ENCODE results near the gene GADD45B.
A peak's percentile ranks its signal among the peaks of the same experiment; 100 is the strongest.
"Not testable (repeated sequence)": the region's sequence is repeated elsewhere in the genome, so short reads cannot be mapped to it uniquely, and the experiment has no call there.

GADD45B gene

DNA sequence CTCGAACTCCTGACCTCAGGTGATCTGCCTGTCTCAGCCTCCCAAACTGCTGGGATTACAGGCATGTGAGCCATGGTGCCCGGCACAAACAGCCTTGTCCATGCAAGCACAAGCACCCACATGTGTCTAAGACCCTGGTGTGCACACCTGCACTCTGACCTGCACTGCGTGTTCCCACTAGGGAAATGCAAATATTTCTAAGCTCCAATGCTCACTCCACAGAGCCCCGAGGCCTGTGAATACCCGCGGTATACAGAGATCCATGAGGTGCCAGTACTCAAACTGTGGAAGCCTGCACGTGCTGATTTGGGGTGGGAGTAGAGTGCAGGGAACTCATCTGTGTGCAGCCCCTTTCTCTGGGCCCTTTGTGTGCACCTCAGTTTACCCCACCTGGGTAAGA is 14.7 kb downstream of the GADD45B start:
- DNase-seq, result no peak

DNA sequence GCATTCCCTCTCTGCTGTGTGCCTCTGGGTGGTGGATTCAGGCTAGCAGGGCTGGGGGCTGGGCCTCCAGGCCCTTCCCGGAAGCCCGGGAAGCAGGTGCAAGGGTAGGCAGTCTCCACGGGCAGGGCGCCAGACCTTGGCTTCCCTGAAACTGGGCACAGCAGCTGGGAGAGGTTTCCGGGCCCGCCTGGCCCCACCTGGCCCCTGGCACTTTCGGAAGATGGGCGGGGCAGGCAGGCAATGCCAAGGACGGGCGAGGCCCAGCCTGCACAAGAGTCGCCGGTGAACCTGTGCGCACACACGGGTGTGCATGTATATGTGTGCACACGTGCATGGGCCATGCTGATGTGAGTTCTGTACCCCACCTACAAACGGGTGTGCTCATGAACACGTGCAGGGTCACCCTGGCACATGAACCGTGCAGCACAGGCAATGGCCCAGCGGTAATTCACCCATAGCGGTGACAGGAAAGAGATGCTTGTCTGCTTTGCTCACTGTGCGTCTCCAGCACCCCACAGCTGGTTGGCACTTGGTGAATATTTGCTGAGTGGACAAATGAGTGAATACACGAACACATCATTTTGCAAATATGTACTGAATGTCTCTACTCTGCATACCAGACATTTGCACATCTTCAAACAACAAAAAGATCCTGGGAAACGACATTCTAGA is 15.3 kb downstream of the GADD45B start:
- no peak for DNase-seq

DNA sequence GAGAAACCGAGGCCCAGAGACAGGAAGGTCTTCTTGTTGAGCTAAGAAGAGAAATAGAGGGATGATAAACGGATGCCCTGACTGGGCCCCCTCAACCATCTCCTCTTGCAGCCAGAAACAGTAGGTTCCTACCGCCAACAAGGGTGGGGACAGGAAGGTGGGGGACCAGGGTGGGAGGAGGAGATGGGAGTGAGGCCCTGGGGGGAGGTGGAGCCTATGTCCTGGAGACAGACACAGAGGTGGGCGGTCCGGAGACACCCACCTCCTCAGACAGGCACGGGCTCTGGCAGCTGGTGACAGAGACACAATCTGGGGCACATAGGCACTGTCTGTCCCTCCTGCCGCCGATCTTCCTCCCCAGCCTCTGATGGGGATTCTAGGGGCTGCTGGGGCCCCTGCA is 16.9 kb downstream of the GADD45B start:
- DNase-seq, result no peak

DNA sequence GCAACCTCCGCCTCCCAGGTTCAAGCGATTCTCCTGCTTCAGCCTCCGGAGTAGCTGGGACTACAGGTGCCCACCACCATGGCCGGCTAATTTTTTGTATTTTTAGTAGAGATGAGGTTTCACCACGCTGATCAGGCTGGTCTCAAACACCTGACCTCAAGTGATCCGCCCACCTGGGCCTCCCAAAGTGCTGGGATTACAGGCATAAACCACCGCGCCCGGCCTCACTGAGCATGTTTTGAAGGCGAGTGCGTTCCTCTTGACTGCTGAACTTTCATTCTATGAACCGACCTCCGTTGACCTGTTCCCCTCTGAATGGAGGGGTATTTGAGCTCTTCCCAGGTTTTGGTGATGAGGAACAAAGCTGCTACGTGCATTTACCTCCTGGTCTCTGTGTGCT is 17.5 kb downstream of the GADD45B start:
- not testable (repeated sequence) for DNase-seq

DNA sequence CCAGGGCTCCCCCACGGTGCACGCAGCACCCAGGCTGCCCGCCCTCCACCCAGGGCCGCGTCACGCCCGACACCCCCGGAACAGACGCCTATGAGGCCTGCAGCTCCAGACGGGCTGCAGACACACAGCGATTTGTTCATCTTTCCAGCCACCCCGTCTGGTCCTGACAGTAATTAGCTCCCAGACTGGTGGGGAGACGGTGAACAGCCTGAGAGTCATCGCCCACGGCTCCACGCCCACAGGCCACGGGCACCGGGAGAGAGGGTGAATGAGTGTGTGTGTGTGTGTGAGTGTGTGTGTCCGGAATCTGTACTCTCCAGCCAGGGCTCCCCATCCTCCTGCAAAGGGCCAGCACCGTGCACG is 18.1 kb downstream of the GADD45B start:
- DNase-seq, result no peak

DNA sequence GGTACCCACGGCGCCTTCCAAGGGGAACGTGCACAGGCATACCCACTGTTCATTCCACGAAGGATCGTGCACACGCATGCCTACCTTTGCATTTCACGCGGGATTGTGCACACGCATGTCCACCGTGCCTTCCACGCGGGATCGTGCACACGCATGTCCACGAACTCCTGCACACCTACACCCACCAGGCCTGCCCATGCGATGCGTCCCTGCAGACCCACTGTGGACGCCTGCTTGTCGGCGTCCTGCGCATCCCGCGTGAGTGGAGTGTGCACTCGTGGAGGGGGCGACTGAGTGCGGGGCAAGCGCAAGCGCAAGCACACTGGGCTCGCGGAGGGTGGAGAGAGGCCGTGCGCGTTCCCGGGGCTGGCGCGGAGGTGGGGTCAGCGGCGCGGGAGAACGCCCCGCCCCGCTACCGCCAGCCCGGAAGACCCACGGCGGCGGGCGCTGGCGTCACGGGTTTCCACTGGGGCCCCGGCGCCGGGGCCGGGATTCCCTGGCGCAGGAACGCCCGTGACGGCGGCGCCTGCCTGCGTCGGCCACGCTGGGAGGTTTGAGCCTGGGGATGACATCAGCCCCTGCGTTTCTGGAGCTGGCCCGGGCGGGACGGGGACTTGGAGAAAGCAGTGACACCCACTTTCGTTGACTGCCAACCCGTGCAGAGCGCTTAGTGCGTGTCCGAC is 18.7 kb downstream of the GADD45B start:
- DNase-seq, result no peak

DNA sequence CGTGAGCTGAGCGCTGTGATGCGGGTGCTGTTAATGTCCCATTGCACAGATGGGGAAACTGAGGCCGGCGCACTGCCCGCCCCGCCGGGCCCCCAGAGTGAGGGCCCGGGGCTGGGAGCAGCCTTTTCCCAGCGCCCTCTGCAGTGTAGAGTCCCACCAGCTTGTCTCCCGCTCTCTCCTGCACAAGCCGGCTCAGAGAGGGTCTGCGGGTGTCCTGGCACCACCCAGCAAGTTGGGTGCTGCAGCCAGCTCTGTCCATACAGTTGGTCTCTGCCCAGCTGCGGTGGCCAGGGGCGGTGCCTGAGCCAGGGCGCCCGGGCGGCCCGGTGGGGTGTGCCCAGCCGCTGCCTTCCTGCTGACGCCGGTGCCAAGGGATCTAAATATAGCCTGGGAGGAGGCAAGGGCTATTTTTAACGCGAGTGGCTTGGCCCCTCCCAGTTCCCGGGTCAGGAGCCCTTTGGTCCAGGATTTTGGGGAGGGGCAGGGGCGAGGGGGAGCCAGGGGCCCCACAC is 19.3 kb downstream of the GADD45B start:
- no peak for DNase-seq

DNA sequence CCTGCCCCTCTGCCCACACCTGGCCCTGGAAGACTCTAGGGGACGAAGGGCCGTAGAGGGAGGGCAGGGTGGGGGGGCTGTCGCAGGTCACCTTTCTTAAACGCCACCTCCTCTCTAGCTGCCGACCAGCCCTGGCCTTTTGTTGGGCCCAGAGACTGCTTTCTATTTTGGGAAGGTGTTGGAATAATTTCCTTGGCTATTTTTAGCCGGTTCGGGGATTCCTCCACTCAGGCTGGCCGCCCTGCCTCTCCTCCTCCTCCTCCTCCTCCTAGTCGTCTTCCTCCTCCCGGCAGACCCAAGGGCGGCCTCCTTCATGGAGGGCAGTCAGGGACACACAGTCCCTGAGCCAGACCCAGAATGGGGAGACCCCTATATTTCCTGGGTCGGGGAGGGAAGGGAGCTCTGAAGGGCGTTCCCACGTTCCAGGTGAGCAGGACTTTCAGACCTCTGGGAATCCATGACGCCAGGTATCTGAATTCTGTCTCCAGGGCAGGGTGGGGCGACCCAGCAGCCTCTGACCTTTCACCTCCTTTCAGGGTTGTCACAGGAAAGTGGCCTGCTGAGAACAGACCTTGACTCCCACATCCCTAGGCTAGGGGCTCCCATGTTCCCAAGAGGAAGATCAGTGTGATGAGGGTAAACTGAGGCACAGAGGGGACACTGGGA is 19.9 kb downstream of the GADD45B start:
- no peak for DNase-seq

DNA sequence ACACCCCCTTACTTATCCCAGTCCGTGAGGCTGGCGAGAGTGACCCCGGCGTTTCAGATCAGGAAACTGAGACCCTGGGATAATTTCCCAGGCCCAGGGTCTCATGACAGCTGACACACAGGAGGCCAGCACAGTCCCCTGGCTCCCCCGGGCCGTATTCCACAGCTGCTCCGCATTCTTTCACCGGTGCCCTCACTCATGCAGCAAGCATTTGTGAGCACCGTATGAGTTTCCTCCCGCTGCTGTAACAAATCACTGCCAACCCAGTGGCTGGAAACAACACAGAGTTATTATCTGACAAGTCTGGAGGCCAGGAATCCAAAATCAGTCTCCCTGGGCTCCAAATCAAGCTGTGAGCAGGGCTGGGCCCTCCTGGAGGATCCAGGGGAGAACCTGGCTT is 21.3 kb downstream of the GADD45B start:
- DNase-seq, result no peak

DNA sequence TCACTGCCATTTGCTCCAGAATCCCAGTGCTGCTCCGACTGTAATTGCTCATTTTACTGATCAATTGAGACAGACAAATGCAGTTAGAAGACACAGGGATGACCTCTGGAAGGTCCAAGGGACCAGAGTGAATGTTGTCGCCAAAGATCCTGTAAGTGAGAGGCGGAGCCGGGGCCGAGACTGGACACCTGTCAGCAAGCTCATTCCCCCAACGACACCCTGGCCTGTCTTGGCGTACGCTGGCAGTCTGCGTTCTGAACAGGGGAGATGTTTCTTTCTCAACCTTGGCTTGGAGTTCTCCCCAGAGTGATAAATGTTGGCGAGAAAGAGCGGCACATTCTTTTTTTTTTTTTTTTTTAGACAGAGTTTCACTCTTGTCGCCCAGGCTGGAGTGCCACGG is 24.2 kb downstream of the GADD45B start:
- no peak for DNase-seq

DNA sequence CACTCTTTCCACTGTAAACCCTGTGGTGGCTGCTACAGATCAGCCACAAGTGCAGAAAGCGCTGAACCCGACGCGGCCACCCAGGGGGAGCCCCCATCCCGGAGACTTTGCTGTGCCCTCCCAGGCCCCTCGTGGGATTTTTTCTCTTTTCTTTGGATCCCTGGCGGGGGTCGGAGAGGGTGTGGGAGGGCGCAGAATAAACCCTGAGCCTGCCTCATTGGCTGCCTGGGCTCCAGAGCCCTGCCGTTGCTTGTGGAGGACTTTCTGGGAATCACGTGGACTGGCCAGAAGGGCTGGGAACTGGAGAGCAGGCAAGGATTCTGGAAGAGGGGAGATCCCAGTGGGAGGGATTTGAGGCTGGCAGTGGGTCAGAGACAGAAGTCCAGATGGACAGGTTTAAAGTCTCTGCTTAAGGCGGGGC is 24.9 kb downstream of the GADD45B start:
- DNase-seq, result no peak

DNA sequence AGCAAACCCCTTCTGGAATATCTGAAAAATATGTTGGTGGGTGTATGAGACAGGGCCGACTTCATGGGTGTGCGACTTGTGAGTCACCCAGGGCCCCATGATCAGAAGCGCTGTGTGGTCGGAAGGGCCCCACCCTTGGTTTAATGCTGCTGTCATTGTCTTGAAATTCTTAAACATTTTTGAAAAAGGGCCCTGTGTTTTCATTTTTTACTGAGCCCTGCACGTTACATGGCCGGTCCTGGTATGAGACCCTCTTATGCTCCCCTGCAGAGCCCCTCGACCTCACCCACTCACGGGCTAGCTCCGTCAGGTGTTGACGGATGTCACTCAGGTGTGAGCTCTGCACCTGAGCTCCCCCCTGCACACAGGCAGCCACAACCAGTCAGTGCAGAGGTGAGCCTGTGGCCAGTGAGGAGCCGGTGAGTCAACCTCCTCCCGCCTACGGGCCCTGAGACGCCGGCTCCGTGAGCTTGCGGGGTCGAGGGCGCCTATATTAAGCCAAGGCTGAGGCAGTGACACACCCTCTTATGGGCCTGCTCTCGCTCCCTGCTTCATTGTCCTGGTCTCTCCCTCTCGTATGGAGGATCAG is 27.7 kb downstream of the GADD45B start:
- DNase-seq, result peak; percentile 57

DNA sequence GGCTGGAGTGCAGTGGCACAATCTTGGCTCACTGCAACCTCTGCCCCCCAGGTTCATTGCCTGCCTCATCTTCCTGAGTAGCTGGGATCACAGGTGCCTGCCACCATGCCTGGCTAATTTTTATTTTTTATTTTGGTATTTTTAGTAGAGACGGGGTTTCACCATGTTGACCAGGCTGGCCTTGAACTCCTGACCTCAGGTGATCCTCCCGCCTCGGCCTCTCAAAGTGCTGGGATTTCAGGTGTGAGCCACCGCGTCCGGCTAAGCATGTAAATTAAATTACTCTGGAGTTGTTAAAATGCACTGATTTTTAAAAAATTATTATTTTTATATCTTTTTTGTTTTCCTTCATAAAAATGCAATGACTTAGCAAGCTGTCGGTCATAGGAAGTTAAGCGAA is 30.7 kb downstream of the GADD45B start:
- DNase-seq, result not testable (repeated sequence)

DNA sequence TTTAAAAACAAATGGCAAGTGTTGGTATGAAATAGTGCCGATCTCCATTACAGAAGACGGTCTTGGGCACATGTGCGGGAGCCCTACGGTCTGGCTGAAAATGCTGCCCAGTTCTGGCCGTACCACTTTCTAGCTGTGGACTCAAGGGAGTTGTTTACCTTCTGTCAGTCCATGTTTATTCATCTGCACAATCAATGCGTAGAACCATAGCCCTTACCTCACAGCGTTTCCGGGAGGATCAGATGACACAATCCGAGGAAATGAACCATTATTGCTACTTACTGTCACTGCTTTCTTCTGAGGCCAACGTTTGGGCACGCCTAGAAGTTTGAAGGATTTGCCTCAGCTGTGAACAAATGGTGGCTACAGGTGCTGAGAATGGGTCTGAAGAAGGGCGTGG is 31.2 kb downstream of the GADD45B start:
- DNase-seq, result no peak

DNA sequence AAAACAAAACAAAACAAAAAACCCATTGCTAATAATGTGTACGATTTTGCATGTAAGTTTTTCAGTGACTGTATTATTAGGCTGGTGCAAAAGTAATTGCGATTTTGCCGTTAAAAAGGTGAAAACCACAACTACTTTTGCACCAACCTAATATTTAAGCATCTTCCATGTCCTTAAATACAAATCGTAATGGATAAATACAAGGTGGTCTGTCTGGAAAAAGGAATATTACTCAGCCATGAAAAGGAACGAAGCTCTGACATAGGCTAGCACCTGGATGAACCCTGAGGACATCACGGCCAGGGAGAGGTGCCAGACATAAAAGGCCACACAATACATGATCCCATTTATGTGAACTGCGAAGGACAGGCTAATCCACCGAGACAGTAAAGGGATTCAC is 33.2 kb downstream of the GADD45B start:
- DNase-seq, result no peak

DNA sequence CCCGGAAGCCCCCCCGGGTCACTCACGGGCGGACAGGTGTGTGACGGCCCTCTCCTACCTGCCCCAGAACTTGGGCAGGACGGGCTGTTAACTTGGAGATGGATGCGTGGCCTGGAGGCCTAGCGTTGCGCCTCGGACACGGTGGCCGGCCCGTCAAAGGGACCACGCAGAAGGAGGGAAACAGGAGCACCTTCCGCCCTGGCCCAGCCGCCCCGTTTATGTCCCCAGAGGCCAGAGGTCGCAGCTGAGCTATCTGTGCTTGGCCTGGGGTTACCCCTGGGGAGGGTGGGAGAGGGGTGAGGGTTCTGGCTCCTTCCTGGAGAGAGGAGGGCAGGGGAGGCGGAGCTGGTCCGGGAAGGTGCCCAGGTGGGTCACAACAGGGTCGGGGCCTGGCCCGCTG is 35.6 kb downstream of the GADD45B start:
- no peak for DNase-seq

DNA sequence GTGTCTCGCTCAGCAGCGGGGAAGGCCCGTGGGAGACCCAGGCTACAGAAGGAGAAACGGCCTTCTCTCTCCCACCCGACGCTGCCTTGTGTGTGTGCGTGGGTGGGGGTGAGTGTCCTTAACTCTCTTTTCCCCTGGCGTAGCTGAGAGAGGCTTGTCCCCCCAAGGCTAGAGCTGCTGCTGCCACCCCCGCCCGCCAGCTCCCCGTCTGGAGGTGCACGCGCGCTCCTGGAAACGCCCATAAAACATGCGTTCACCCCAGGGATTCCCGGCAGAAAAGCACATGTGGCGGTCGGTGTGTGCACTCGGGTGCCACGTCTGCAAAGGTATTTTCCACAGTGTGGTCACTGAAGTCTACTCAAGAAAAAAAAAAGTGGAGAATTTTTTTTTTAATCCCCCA is 36.1 kb downstream of the GADD45B start:
- DNase-seq, result no peak

DNA sequence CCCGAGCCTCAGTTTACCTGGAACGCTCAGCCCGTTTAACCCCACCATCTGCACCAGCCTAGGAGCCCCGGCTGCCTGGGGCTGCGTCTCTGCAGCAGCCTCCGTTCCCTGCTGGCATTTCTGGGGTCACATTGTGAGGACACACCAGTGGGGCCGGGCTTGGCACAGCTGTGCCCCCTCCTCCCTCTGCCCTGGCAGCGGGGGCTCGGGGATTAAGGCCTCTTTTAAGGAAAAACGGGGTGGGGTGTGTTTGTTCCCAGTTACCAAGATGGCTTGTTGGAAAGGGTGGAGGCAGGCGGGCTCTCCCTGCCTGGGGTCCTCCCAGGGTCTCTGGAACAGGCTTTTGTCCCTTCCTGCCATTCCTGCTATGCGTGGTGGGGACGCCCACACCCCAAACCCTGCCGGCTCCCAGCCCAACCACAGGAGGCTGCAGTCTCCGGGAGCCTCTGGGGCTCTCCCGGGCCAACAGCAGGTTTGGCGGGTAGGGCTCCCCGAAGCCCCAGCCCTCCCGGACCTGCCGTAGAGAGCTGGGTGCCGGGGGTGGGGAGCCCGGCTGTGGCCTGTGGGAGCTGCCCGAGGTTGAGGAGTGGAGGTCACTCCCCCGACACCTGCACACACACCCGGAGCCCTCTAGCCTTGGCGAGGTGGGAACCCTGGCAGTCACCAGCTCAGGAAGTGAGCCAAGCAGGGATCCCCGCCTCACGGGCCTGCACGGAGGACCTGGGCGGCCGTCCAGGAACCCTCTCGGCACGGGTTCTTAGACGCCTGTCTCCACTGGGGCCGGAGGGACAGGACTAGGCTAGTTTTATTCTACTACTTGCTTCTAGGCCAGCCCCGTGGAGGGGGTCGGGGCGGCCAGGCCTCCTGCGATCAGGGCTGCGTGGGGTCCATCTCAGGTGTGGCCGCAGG is 36.9 kb downstream of the GADD45B start:
- DNase-seq, result no peak

DNA sequence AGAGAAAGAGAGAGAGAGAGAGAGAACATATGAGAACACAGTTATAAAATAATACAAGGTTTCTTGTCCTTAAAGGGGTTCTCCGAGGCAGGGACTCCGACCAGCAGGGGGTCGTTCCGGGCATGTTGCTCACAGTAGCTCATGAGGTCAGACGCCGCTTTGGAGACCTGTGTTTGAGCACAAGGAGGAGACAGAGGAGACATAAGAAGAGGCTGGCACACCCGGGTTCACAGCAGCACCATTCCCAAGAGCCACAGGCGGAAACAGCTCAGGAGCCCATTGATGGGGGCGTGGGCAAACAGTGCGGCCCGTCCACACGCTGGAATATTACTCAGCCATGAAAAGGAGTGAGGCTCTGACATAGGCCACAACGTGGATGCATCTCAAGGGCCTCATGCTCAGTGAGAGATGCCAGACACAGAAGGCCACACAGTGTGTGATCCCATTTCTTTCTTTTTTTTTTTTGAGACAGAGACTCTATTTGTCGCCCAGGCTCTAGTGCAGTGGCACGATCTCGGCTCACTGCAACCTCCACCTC is 39.1 kb downstream of the GADD45B start:
- no peak for DNase-seq

DNA sequence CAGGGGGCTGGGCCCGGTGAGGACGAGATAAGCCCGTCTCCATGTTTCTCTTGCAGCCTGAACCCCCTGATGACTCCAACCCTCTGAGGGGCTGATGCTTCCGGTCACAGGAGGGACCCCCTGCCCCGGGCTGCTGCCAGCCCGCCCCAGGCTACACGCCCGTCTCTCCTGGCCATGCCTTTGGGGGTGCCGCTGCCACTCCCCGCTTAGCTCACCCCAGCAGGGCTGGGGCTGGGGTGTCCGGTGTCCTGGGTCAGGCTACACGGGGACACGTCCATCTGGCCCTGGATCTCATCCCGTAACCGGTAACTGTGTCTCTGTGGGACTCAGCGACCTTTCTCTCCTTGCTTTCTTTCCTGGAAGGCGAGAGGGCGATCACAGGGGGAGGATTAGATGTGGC is 40.8 kb downstream of the GADD45B start:
- DNase-seq, result no peak

DNA sequence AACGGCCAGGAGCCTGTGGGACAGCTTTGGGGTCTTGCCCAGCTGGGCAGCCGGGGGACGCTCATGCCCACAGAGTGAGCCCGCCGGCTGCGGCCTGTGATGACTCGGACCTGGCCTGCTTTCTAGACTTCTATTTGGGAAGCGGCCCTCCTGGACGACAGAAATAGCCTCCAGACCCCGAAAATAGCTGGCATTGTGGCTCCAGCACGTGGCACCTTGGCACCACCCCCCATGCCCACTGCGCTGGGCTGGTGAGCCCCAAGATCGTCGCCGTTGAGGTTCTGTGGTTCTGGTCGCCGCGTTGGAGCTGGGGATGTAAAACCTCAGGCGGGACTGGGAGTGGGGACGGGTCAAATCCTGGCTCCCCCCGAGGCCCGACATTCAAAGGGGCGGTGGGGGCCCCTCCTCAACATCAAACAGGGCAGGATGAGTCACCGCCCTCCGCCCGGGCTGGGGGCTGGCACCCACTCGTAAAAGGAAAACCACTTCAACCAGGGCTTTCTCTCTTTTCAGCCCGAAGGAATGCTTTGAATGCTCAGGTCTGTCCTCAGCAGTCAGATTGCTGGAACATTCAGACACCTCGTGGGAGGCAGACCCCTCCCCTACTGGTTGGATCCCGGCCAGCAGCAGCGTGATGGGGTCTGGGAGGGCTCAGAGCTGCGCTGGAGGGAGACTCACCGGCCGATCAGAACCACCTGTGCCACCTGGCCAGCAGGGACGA is 42.1 kb downstream of the GADD45B start:
- no peak for DNase-seq

DNA sequence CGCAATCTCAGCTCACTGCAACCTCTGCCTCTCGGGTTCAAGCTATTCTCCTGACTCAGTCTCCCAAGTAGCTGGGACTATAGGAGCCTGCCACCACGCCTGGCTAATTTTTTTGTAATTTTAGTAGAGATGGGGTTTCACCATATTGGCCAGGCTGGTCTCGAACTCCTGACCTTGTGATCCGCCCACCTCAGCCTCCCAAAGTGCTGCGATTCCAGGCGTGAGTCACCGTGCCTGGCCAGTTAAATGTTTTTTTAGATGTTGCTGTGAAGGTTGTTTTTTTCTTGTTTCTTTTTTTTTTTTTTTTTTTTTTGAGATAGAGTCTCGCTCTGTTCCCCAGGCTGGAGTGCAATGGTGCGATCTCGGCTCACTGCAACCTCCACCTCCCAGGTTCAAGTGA is 42.9 kb downstream of the GADD45B start:
- DNase-seq, result not testable (repeated sequence)

Data from activated CD4-positive, CD25-positive, alpha-beta regulatory T cell treated with anti-CD3 and anti-CD28 coated beads, Interleukin-2, amount 50 U/mL, for 72 hours (primary cell).